ACHN (cell line): Measurements from ENCODE around the gene SIX3.

Source experiments
- DNase-seq: peaks from one replicate; pipeline ENCODE4 v3.0.0-alpha.2; 2015
- in situ Hi-C: cut with HindIII; loops from 2 replicates; pipeline ENCODE4 v1.10.0; 2017; ENCODE audit warnings: low sequenced_read_pairs, low pct_ligation_motif_present, low pct_unique_long_range_greater_than_20kb

The SIX3 gene

DNA sequence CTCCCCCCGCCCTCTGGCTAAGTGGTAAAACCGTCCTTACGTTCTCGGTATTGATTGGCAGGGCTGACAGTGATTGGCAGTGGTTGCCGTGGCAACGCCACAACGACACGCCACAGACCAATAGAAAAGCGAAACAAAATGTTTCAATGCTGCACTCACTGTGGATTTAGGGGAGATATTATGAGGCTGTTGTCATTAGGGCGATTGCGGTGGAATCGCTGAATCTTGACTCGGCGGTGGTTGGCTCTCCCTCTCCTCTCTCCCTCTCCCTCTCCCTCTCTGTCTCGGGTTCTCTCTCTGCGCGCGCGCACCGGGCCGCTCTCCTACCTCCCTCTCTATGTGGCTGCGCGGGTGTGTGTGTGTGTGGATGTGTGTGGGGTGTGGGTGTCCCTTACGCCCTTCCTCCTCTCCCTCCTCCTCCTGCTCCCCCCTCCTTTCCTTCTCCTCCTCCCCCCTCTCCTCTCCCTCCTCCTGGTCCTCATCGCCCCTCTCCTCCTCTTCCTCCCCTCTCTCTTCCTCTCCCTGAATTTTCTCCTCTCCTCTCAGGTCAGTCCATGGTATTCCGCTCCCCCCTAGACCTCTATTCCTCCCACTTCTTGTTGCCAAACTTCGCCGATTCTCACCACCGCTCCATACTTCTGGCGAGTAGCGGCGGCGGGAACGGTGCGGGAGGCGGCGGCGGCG, at the start of gene SIX3:
Gene SIX3, plus strand, starts transcription at position 152 of the 684 bp plus-strand sequence. Its CDS starts 403 bp downstream, at position 555.
- DNase-seq: peak; percentile 49

GRCh38 chr2:44894058-44894457, 47.4 kb upstream of the SIX3 start:
- in situ Hi-C loops: no loop called here
- DNase-seq: no peak

More for the DNA sequence above, at the start of gene SIX3:
- in situ Hi-C loops: no loop called here

DNA sequence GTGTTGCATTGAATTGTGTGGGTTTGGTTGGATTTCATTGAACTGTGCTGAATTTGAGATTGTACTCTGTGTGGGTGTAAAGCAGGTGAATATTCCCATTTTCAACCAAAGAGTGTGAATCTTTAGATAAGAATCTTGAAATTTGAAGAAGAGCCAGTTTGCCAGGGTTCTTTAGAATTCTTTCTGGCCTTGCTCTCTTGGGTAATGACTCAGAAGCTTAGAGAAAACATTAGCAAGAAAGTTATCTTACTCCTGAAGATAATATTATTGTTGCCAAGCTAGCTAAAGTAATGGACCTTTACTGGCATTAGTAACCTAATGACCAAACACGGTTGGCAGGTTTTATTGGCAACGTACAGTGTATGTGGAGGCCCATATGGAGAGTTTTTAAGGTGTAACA, 46.4 kb upstream of the SIX3 start:
- in situ Hi-C loops: no loop called here

DNA sequence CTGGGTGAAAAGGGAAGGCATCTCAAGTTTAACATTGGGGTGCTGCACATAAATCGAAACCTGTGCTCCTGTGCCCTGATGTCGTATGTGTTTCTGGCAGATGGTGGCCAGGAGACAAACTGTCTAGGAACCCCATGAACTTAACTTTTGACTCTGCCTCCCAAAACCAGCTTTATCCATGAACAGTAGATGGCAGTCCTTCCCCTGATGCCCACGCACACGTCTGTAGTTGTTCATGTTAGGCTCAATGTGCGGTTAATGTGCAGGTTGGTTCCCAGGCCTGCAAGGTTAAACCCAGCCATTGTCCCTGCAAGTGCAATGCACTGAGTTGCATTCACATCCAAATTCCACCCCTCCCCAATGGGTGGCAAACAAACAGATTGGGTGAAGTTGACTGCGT, 44.1 kb upstream of the SIX3 start:
- peak; percentile 28 for DNase-seq
- in situ Hi-C loops: no loop called here

More for the DNA sequence above, 46.4 kb upstream of the SIX3 start:
- no peak for DNase-seq

DNA sequence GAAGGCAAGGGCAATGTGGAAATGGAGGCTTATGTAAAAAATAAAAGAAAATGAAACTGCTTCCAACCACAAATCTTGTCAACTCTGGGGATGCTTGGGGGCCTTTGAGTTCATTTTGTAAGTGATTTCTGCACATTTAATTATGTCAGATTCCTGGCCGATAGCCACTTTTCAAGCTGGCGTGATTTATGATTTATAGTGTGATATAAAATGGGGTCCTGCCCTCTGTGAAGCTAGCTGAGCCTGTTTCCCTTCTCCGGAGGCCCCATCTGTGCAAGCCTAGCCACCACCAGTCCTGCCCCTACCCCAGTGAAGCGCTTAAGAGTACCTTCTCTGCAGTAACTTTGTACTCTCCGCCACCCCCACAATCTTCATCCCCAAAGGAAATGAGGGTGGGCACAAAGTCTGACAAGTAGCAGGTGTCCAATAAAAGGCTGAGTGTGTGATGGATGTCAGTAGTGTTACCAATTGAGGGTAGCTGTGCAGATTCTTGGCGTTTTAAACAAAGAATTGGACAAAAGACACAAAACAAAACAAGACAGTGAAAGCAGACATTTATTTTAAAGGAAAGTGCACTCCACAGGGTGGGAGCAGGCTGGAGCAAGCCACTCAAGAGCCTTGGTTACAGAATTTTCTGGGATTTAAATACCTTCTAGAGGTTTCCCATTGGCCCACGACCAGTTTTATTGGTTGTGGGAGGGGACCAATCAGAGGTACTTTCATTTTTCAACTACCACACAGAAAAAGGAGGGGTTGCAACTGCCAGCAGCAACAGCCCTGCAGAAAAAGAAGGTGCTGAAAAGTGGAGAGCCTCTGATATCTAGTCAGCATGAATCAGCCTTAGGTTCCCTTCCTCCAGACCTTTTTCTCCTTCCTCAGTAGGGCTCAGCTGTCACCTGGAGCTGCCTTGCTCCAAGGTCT, 39.0 kb upstream of the SIX3 start:
- DNase-seq: no peak

GRCh38 chr2:44904578-44904977, 36.9 kb upstream of the SIX3 start:
- in situ Hi-C loops: no loop called here

More for the DNA sequence above, 39.0 kb upstream of the SIX3 start:
- in situ Hi-C loops: no loop called here

GRCh38 chr2:44906972-44907371, 34.5 kb upstream of the SIX3 start:
- no peak for DNase-seq
- in situ Hi-C loops: no loop called here

More at GRCh38 chr2:44904578-44904977, 36.9 kb upstream of the SIX3 start:
- no peak for DNase-seq

DNA sequence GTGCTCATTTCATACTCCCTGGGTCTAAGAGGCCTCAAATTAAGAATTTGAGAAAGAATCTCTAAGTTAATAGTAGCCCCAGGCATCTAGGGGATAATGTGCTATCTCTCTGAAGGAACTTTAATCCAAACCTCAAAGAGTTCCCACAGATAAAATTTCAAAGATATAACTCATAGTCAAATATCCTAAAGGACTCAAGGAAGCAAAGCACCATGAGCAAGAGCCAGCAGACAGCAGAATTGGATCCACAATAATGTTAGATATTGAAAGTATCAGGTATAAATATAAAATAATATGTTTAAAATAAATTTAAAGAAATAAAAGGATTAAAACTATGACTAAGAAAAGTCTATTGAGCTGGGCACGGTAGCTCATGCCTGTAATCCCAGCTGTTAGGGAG, 31.7 kb upstream of the SIX3 start:
- DNase-seq: no peak
- in situ Hi-C loops: no loop called here

GRCh38 chr2:44912660-44913059, 28.8 kb upstream of the SIX3 start:
- no peak for DNase-seq
- in situ Hi-C loops: no loop called here

GRCh38 chr2:44916291-44916690, 25.2 kb upstream of the SIX3 start:
- in situ Hi-C loops: no loop called here
- peak; percentile 60 for DNase-seq

DNA sequence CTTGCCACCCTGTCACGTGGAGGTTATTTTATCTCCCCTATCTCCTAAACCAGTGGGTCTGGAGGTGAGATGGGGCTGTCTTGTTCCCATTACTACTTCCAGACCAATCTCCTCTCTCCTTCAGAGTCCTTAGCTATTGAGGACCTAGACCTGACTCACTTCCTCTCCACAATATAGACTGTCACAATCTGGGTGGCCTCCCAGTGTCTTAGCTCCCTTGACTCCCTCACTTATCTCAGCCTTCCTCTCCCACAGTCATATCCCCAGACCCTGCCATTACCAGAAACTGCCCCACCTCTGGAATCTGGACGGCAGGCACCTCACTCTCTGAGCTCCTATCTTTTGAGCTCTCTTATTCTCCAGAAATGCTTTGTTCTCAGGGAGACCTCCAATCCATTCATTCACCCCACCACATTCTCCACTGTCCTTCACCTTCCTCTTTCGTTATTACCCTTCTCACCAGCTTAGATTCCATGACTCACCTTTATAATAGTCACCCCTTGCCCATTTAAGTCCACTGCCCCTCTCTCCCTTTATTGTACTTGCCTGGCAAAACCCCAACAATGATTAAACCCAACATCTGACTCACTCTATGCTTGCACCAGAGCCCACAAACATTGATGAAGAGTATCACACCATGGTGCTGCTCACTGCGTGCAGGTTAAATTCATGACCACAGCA, 23.3 kb upstream of the SIX3 start:
- in situ Hi-C loops: no loop called here
- peak; percentile 78 for DNase-seq

- in situ Hi-C loops: no loop called here
- DNase-seq: no peak
Observed at GRCh38 chr2:44920751-44921150, 20.8 kb upstream of the SIX3 start.

DNA sequence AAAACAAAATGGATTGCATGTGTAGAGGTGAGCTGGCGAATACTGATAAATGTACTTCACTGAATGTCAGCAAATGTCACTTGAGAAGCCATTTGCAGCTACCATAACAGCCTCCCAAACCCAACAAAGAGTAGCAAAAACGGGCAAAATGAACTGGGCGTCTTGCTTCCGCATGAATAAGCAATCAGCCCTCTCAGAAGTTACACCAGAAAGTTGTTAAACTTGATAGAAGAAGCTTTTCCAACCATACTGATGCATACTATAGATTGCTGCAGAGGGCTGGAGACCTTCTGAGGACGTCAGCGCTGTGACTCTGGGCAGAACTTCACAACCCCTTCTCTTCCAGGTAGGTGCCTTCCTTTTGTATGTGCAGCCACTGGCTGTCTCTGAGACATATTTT, 18.7 kb upstream of the SIX3 start:
- no peak for DNase-seq
- in situ Hi-C loops: no loop called here

- no peak for DNase-seq
- in situ Hi-C loops: no loop called here
Observed at GRCh38 chr2:44925561-44926136, 15.9 kb upstream of the SIX3 start.

- in situ Hi-C loops: no loop called here
- no peak for DNase-seq
Observed at GRCh38 chr2:44926957-44927356, 14.5 kb upstream of the SIX3 start.

DNA sequence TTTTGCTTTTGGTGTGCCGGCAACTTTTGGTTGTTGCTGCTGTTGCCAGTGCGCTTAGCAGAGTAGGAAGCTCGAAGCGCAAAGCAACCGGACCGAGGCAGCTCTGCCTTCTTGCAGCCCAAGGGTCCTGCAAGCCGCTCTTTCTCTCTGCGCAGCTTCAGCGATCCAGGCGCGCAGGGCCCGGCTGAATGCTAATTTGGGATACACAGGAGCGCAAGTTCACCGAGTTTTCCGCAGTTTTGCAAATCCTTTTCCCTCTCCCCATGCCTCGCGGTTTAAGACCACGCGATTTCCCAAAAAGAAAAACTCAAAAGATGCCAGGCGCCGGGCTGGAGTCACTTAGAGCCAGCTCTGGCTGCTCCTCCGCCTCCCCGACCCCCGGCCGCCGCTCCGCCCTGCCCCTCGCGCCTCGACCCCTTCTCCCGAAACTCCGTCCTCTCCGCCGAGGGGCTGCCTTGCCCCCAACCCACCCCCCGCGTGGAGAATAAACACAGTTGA, 13.5 kb upstream of the SIX3 start:
- no peak for DNase-seq
- in situ Hi-C loops: no loop called here

- in situ Hi-C loops: no loop called here
- DNase-seq: no peak
Observed at GRCh38 chr2:44928483-44929158, 12.9 kb upstream of the SIX3 start.

DNA sequence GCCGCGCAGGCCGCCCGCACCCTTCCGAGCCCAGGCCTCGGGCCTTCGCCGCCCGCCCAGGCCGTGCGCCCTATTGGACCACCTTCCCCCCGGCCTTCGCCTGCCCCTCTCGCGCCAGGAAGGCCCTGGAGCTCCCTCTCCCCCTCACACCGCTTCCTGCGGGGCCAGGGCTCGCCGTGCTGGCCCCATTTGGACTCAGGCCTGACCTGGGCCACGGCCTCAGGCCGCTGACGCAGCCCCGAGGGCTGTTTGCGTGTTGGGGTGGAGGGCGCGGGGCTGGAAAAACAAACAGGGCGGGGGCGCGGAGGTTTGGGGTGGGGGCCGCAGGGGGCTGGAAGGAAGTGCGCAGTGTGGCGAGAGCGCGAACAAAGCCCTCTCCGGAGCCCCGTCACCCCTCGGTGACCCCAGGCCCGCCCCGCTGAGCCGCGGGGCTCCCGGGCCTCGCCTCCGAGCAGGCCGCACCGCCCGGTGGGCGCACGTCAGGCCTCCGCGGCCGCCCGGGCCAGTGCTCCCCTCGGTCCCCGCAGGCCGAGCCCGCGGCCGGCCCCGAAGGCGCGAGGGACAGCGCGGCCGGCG, 12.3 kb upstream of the SIX3 start:
- in situ Hi-C loops: no loop called here
- no peak for DNase-seq
